A673 (cell line): Measurements from ENCODE around the gene POLE3. TPM values are rescaled to one million over a fixed set of nuclear protein-coding genes. Genes with fewer than 3 reads are reported as not detected.

Source experiments
- BruUV-seq: library from RNA; stranded (reverse); fragments of 400-500 nt; replicated peaks from 2 replicates; lab custom pipeline; 2021; lab: Mats Ljungman, UMichigan
- CTCF ChIA-PET: fragments of 300-600 bp; sonication (Branson Sonifier 250); formaldehyde crosslinking; loops from one replicate; lab custom pipeline; 2022; ENCODE audit warnings: antibody characterized with exemption; lab: Charles Lee
- POLR2A ChIA-PET: fragments of 300-600 bp; sonication (Branson Sonifier 250); formaldehyde crosslinking; loops from one replicate; lab custom pipeline; 2022; ENCODE audit warnings: antibody characterized with exemption; ENCODE audit not compliant: low non-redundant PET; lab: Charles Lee
- DNase-seq: peaks from one replicate; pipeline ENCODE4 v3.0.0-alpha.2; 2015; ENCODE audit warnings: low spot score
- H3K27ac ChIP-seq: fragments of 200-600 bp; sonication (generic); 2 replicates; pipeline ENCODE4 v1.5.1; 2016; ENCODE audit warnings: mixed run types, low read depth, mild to moderate bottlenecking, mixed read lengths, antibody characterized with exemption, low read length; ENCODE audit not compliant: poor library complexity, severe bottlenecking
- H3K27me3 ChIP-seq: fragments of 200-600 bp; sonication (generic); replicated peaks from 2 replicates; pipeline ENCODE4 v1.6.1; 2017; ENCODE audit warnings: mixed run types, low read depth, mild to moderate bottlenecking, mixed read lengths, antibody characterized with exemption, low read length; ENCODE audit not compliant: insufficient read depth, poor library complexity
- H3K36me3 ChIP-seq: fragments of 200-600 bp; sonication (generic); 2 replicates; pipeline ENCODE4 v1.6.1; 2016; ENCODE audit warnings: mixed run types, mild to moderate bottlenecking, mixed read lengths, antibody characterized with exemption, low read length; ENCODE audit not compliant: insufficient read depth, poor library complexity, severe bottlenecking
- H3K4me1 ChIP-seq: fragments of 200-600 bp; sonication (generic); 2 replicates; pipeline ENCODE4 v1.6.1; 2017; ENCODE audit warnings: mixed run types, mild to moderate bottlenecking, mixed read lengths, antibody characterized with exemption, low read length; ENCODE audit not compliant: insufficient read depth, poor library complexity, severe bottlenecking
- H3K4me3 ChIP-seq: fragments of 200-600 bp; sonication (generic); 2 replicates; pipeline ENCODE4 v1.5.1; 2016; ENCODE audit warnings: low read depth, mixed run types, mild to moderate bottlenecking, mixed read lengths, low read length; ENCODE audit not compliant: poor library complexity, severe bottlenecking
- H3K9me3 ChIP-seq: fragments of 200-600 bp; sonication (generic); 2 replicates; pipeline ENCODE4 v1.6.1; 2016; ENCODE audit warnings: mixed run types, low read depth, mild to moderate bottlenecking, mixed read lengths, antibody characterized with exemption, low read length; ENCODE audit not compliant: poor library complexity, severe bottlenecking
- EZH2 ChIP-seq: fragments of 200-600 bp; sonication (generic); IDR thresholded peaks from 2 replicates; pipeline ENCODE4 v1.6.1; 2017; ENCODE audit warnings: borderline replicate concordance, low read depth, mild to moderate bottlenecking, mixed read lengths, antibody characterized with exemption, low read length; ENCODE audit not compliant: poor library complexity, severe bottlenecking
- intact Hi-C: fragments of 100-400 bp; cut with micrococcal nuclease; formaldehyde crosslinking; loops from one replicate; pipeline ENCODE4 v1.10.0; 2022; ENCODE audit not compliant: unreplicated experiment
- total RNA-seq: library from RNA; stranded (reverse); gene quantifications from 2 replicates; pipeline ENCODE4 v1.2.3, GENCODE V29; 2021
- TF ChIP-seq, protein P1 (sequence below): fragments of 300-800, 200-600 bp; sonication (generic); conservative IDR thresholded peaks from 2 replicates; pipeline ENCODE4 v1.5.1; 2017; ENCODE audit warnings: low read depth, mild to moderate bottlenecking, antibody characterized with exemption, low read length, moderate library complexity, mixed read lengths

Gene POLE3
- total RNA-seq, 1 experiment from 2014 or later, result 109 TPM

DNA sequence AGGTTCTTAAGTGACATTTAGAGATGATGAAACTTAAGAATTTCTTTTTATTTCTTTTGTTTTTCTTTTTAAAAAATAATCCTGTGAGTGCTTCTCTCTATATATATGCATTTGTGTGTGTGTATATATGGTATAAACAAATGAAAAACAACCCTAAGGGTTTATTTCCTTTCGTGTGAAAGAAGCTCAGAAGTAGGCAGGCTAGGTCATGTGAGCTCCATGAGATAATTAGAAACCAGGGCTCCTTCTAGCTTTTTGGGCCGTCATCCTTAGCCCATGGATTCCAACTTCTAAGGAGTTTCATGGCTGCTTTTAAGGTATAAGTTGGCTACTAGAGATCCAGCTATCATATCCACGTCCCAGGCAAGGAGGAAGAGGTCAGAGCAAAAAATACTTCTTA is 11.3 kb upstream of the POLE3 start:
- H3K9me3 ChIP-seq, result no peaks in the 10 kb centered on the region
- no peaks in the 10 kb centered on the region for H3K4me1 ChIP-seq
- no peak for DNase-seq
- H3K36me3 ChIP-seq, result no peaks in the 10 kb centered on the region
- TF ChIP-seq, protein P1, sequence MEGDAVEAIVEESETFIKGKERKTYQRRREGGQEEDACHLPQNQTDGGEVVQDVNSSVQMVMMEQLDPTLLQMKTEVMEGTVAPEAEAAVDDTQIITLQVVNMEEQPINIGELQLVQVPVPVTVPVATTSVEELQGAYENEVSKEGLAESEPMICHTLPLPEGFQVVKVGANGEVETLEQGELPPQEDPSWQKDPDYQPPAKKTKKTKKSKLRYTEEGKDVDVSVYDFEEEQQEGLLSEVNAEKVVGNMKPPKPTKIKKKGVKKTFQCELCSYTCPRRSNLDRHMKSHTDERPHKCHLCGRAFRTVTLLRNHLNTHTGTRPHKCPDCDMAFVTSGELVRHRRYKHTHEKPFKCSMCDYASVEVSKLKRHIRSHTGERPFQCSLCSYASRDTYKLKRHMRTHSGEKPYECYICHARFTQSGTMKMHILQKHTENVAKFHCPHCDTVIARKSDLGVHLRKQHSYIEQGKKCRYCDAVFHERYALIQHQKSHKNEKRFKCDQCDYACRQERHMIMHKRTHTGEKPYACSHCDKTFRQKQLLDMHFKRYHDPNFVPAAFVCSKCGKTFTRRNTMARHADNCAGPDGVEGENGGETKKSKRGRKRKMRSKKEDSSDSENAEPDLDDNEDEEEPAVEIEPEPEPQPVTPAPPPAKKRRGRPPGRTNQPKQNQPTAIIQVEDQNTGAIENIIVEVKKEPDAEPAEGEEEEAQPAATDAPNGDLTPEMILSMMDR, result no peak
- no peak for TF ChIP-seq EZH2
- intact Hi-C loops, result no loop called here
- no peak overlapping the region for H3K4me3 ChIP-seq
- peaks cover 3% of the 10 kb centered on the region for H3K27me3 ChIP-seq
- no peak overlapping the region for H3K27ac ChIP-seq
- BruUV-seq, result no TSS peak
- CTCF ChIA-PET, result no interaction called here
- POLR2A ChIA-PET, result no interaction called here

DNA sequence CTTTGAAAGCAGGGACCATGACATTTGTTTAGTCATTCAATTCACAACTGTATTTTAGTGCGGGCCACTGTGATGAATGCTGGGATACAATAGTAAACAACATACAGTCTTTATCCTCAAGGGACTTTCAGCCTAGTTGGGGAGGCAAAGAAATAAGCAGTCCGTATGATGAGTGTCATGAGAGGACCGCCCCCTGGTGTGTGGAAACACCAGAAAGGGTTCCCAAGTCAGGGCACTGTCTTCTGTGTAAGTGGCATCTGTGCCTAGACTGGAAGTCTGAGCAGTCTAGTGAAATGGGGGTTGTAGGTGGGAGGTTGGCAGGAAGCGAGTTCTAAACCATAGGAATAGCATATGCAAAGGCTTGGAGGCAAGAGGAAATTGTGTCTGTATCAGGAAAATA is 6.9 kb upstream of the POLE3 start:
- intact Hi-C loops, result no loop called here
- Histone ChIP-seq H3K4me3 (no peak overlapping the region), H3K9me3 (no peaks in the 10 kb centered on the region), H3K4me1 (no peaks in the 10 kb centered on the region), H3K36me3 (no peaks in the 10 kb centered on the region), H3K27me3 (no peaks in the 10 kb centered on the region), H3K27ac (no peak overlapping the region)
- CTCF ChIA-PET, result no interaction called here
- no TSS peak for BruUV-seq
- TF ChIP-seq, protein P1, result no peak
- TF ChIP-seq EZH2, result no peak
- DNase-seq, result no peak
- POLR2A ChIA-PET, result no interaction called here

DNA sequence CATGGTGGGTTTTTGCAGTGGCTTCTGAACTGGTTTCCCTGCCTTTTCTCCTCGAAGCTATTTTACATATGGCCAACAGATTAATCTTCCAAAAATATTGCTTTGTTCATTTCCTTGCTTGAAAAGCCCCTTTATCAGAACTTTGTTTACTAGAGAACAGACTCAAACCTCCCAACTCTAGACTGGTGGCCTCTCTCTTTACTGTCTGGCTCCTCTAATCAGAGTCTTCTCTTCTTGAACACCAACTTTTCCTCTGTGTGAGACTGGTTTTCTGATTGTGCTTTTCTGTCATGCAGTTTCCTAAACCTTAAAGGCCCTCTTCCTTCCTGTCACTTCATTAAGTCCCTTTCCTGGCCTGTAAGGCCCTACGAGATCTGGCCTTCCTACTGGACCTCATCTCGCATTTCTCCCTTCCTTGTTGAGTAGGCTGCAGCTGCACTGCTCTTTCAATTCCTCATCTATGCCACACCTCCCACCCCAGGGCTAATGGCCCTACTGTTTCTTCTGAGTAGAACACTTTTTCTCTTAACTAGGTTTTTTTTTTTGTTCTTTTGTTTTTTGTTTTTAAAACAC is 5.8 kb upstream of the POLE3 start:
- Histone ChIP-seq H3K27ac (no peak overlapping the region), H3K27me3 (no peaks in the 10 kb centered on the region), H3K4me3 (no peak overlapping the region), H3K9me3 (no peaks in the 10 kb centered on the region), H3K36me3 (no peaks in the 10 kb centered on the region), H3K4me1 (peaks cover 4% of the 10 kb centered on the region)
- DNase-seq, result no peak
- BruUV-seq, result no TSS peak
- CTCF ChIA-PET, result interaction anchor here (1.2 kb wide), 1 partner anchor 15 kb away, joined by 6 read pairs; the partner anchor contains the start of gene ALAD
- intact Hi-C loops, result no loop called here
- TF ChIP-seq, protein P1, result no peak
- no peak for TF ChIP-seq EZH2
- POLR2A ChIA-PET, result no interaction called here
